ENCODE measurements around the gene DBN1. TPM values are rescaled to one million over a fixed set of nuclear protein-coding genes. Genes with fewer than 3 reads are reported as not detected.
A peak's percentile ranks its signal among the peaks of the same experiment; 100 is the strongest.

The DBN1 gene
- total and polyA plus RNA-seq, 9 of the 15 experiments (the other 6 are each of a cell fraction or from before 2014, with no cell fraction given): 0.25 to 87.2 (median 27.9) TPM

DNA sequence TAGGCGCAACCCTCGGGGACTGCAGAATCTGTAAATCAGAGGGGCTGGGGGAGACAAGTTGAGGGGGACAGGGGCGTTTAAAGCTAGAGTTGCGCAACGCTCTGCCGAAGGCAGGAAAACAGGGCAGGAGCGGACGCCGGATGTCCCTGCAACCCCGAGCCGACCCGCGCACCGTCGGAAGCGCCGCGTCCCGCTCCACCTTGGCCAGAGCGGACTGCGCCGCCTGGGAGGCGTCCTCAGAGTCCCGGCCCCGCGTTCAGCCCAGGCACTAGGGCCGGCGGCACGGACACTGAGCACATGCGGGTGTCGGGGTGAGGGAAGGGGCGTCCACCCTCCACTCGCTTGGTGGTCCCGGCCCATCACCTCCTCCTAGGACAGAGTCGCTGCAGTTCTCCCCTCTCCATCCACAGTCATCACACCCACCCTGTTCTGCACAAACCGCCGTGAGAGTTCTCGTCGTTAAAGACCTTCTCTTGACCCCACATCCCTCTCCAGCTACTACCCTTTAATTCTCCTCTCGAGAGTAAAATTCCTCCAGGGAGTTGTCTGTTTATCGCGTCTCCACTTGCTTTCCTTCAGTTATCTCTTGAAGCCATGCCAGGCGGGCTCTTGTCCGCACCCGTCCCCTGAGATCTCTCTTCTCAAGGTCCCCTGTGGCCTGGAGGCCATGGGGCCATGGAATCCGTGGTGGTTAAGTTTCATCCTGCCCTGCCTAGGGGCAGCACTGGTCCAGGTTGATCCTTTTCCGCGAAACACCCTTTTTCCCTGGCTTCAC lies 24.8 kb upstream of the DBN1 start (continued):
- TF ChIP-seq CBX3 (IDR thresholded peaks at IDR 0.05; ENCODE audit: borderline replicate concordance in 1 of 2, low read length in 2 of 2) (0 out of 3 replicates have a peak, but pooled peaks of 1 of the 2 experiments have one; percentile 16), ARID1B (IDR thresholded peaks at IDR 0.05) (peak; percentile 62), PHF20 (IDR thresholded peaks at IDR 0.05; ENCODE audit: partially characterized antibody) (peak; percentile 2), TEAD4 (IDR thresholded peaks at IDR 0.05; ENCODE audit: low read length) (peak; percentile 32), TEAD4 (CRISPR knock-in tag; IDR thresholded peaks at IDR 0.05; ENCODE audit: borderline replicate concordance) (no peak), IRF9 (tag; IDR thresholded peaks at IDR 0.05) (peak; percentile 84), CBX1 (IDR thresholded peaks at IDR 0.05; ENCODE audit: low read depth) (no peak), RUNX1 (IDR thresholded peaks at IDR 0.05; ENCODE audit: low read depth) (no peak), NFIC (IDR thresholded peaks at IDR 0.05) (peak; percentile 61), NCOR1 (IDR thresholded peaks at IDR 0.05) (peak; percentile 66), IRF2 (CRISPR knock-in tag; IDR thresholded peaks at IDR 0.05) (no peak), ATF1 (CRISPR knock-in tag; IDR thresholded peaks at IDR 0.05) (no peak), ATF1 (tag; IDR thresholded peaks at IDR 0.05) (0 out of 2 replicates have a peak, but pooled peaks have one; percentile 3), ZNF133 (CRISPR knock-in tag; IDR thresholded peaks at IDR 0.05) (no peak)
- TF ChIP-seq, protein P1, sequence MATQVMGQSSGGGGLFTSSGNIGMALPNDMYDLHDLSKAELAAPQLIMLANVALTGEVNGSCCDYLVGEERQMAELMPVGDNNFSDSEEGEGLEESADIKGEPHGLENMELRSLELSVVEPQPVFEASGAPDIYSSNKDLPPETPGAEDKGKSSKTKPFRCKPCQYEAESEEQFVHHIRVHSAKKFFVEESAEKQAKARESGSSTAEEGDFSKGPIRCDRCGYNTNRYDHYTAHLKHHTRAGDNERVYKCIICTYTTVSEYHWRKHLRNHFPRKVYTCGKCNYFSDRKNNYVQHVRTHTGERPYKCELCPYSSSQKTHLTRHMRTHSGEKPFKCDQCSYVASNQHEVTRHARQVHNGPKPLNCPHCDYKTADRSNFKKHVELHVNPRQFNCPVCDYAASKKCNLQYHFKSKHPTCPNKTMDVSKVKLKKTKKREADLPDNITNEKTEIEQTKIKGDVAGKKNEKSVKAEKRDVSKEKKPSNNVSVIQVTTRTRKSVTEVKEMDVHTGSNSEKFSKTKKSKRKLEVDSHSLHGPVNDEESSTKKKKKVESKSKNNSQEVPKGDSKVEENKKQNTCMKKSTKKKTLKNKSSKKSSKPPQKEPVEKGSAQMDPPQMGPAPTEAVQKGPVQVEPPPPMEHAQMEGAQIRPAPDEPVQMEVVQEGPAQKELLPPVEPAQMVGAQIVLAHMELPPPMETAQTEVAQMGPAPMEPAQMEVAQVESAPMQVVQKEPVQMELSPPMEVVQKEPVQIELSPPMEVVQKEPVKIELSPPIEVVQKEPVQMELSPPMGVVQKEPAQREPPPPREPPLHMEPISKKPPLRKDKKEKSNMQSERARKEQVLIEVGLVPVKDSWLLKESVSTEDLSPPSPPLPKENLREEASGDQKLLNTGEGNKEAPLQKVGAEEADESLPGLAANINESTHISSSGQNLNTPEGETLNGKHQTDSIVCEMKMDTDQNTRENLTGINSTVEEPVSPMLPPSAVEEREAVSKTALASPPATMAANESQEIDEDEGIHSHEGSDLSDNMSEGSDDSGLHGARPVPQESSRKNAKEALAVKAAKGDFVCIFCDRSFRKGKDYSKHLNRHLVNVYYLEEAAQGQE (IDR thresholded peaks at IDR 0.05; ENCODE audit: borderline replicate concordance): 0 out of 2 replicates have a peak, but pooled peaks have one; percentile 3
- TF ChIP-seq, protein P1 (CRISPR knock-in tag; IDR thresholded peaks at IDR 0.05; ENCODE audit: low read depth): no peak

Data from K562 (cell line).